A549 (cell line): ENCODE data around the gene SERPINE2. TPM values are rescaled to one million over a fixed set of nuclear protein-coding genes. Genes with fewer than 3 reads are reported as not detected.

ENCODE experiments used
- ATAC-seq, 2 experiments: fragments of 200-7000 bp in 1 of 2; fragments of >200 bp in 1 of 2; cut with Nextera tagmentation in 1 of 2; cut with Tn5 transposase in 1 of 2; 3 replicates each; pipeline versions ENCODE4 v1.8.0 to v1.9.1; 2018 to 2020; ENCODE audit warnings: mild to moderate bottlenecking in 1 of 2, moderate library complexity in 1 of 2
- CTCF ChIA-PET: fragments of 300-600 bp; sonication (Branson Sonifier 250); formaldehyde crosslinking; extraction: SDS; loops from one replicate; lab custom pipeline; 2021; ENCODE audit warnings: antibody characterized with exemption, inconsistent platforms; lab: Yijun Ruan, JAX
- POLR2A ChIA-PET: fragments of 350-600 bp; formaldehyde crosslinking; extraction: SDS; loops from one replicate; lab custom pipeline; 2021; ENCODE audit warnings: antibody characterized with exemption, inconsistent platforms; lab: Yijun Ruan, JAX
- DNase-seq, 2 experiments: peaks; one replicate each; pipeline versions ENCODE4 v3.0.0 to v3.0.0-alpha.2; 2011 to 2016; ENCODE audit warnings: low read depth in 1 of 2, low spot score in 1 of 2
- FAIRE-seq: peaks from 2 replicates; lab custom pipeline; 2011; peaks lifted over from hg19 to GRCh38; lab: Jason Lieb, UNC
- H3K27ac ChIP-seq, 2 experiments: fragments of >200 bp; sonication (Bioruptor Twin); formaldehyde crosslinking; 3 replicates each; pipeline ENCODE4 v1.5.1; 2016 to 2017
- H3K4me1 ChIP-seq: fragments of >200 bp; sonication (Bioruptor Twin); formaldehyde crosslinking; 3 replicates; pipeline ENCODE4 v1.6.1; 2016
- H3K4me2 ChIP-seq: fragments of >200 bp; sonication (Bioruptor Twin); formaldehyde crosslinking; 3 replicates; pipeline ENCODE4 v1.6.1; 2016
- H3K4me3 ChIP-seq: fragments of >200 bp; sonication (Bioruptor Twin); formaldehyde crosslinking; 3 replicates; pipeline ENCODE4 v1.5.1; 2016
- H3K9me3 ChIP-seq: fragments of >200 bp; sonication (Bioruptor Twin); formaldehyde crosslinking; 3 replicates; pipeline ENCODE4 v1.6.1; 2016
- BCL3 ChIP-seq: fragments of >200 bp; sonication (Bioruptor Twin); formaldehyde crosslinking; IDR thresholded peaks from 3 replicates; pipeline ENCODE4 v1.6.1; 2016
- BHLHE40 ChIP-seq: IDR thresholded peaks from 2 replicates; pipeline ENCODE4 v1.6.1; 2012; ENCODE audit warnings: low read depth, low read length, inconsistent platforms
- CBX8 ChIP-seq: fragments of 200-600 bp; sonication (generic); IDR thresholded peaks from 2 replicates; pipeline ENCODE4 v1.6.1; 2016
- CEBPB ChIP-seq, 2 experiments: fragments of >200 bp in 1 of 2; sonication (Bioruptor Twin) in 1 of 2; formaldehyde crosslinking in 1 of 2; IDR thresholded peaks; 2 replicates each; pipeline ENCODE4 v1.6.1; 2012 to 2016
- CHD2 ChIP-seq: fragments of 150-350 bp; IDR thresholded peaks from 2 replicates; pipeline ENCODE4 v1.6.1; 2014; ENCODE audit warnings: low read length; ENCODE audit not compliant: partially characterized antibody
- CHD4 ChIP-seq: fragments of 200-600 bp; sonication (generic); IDR thresholded peaks from 2 replicates; pipeline ENCODE4 v1.6.1; 2016; ENCODE audit warnings: antibody characterized with exemption, mild to moderate bottlenecking, borderline replicate concordance
- EHF ChIP-seq: fragments of 250-450 bp; sonication (Bioruptor Pico); IDR thresholded peaks from 2 replicates; pipeline ENCODE4 v1.5.0; 2020; ENCODE audit warnings: mild to moderate bottlenecking
- EHMT2 ChIP-seq: fragments of 200-600 bp; sonication (generic); IDR thresholded peaks from 2 replicates; pipeline ENCODE4 v1.6.1; 2016; ENCODE audit warnings: antibody characterized with exemption, low read depth, mild to moderate bottlenecking, moderate library complexity
- ESRRA ChIP-seq: fragments of 150-350 bp; IDR thresholded peaks from 2 replicates; pipeline ENCODE4 v1.6.1; 2014; ENCODE audit warnings: mild to moderate bottlenecking, low read length, borderline replicate concordance
- FOSB ChIP-seq: fragments of 250-450 bp; sonication (Bioruptor Pico); IDR thresholded peaks from 2 replicates; pipeline ENCODE4 v1.5.0; 2020; ENCODE audit warnings: mild to moderate bottlenecking, moderate library complexity
- GATA3 ChIP-seq: IDR thresholded peaks from 2 replicates; pipeline ENCODE4 v1.6.1; 2012; ENCODE audit warnings: borderline replicate concordance
- HDAC2 ChIP-seq: fragments of 200-600 bp; sonication (generic); IDR thresholded peaks from 2 replicates; pipeline ENCODE4 v1.6.1; 2016
- HOXA7 ChIP-seq: fragments of 250-450 bp; sonication (Bioruptor Pico); IDR thresholded peaks from 2 replicates; pipeline ENCODE4 v1.5.0; 2020; ENCODE audit warnings: mild to moderate bottlenecking, moderate library complexity
- HOXB13 ChIP-seq: fragments of 250-450 bp; sonication (Bioruptor Pico); IDR thresholded peaks from 2 replicates; pipeline ENCODE4 v1.5.0; 2020; ENCODE audit warnings: low read depth, mild to moderate bottlenecking, moderate library complexity
- HOXB5 ChIP-seq: fragments of 250-450 bp; sonication (Bioruptor Pico); IDR thresholded peaks from 2 replicates; pipeline ENCODE4 v1.5.0; 2020; ENCODE audit warnings: mild to moderate bottlenecking, moderate library complexity
- JUN ChIP-seq, 2 experiments: fragments of >200 bp; sonication (Bioruptor Twin); formaldehyde crosslinking; IDR thresholded peaks; 2 replicates in 1 of 2; 3 replicates in 1 of 2; pipeline ENCODE4 v1.6.1; 2016 to 2017
- JUNB ChIP-seq: fragments of >200 bp; sonication (Bioruptor Twin); formaldehyde crosslinking; IDR thresholded peaks from 2 replicates; pipeline ENCODE4 v1.6.1; 2016
- NR3C1 ChIP-seq: fragments of >200 bp; sonication (Bioruptor Twin); formaldehyde crosslinking; IDR thresholded peaks from 3 replicates; pipeline ENCODE4 v1.6.1; 2017
- PHF8 ChIP-seq: fragments of 200-600 bp; sonication (generic); IDR thresholded peaks from 2 replicates; pipeline ENCODE4 v1.6.1; 2016; ENCODE audit warnings: low read depth, mild to moderate bottlenecking, antibody characterized with exemption, moderate library complexity, borderline replicate concordance
- RARB ChIP-seq: fragments of 250-450 bp; sonication (Bioruptor Pico); IDR thresholded peaks from 2 replicates; pipeline ENCODE4 v1.8.0; 2021; ENCODE audit warnings: mild to moderate bottlenecking, moderate library complexity
- RFX5 ChIP-seq: fragments of 450-650 bp; IDR thresholded peaks from 2 replicates; pipeline ENCODE4 v1.7.1; 2014; ENCODE audit warnings: antibody characterized with exemption, mild to moderate bottlenecking, moderate library complexity
- SMC3 ChIP-seq: fragments of >200 bp; sonication (Bioruptor Twin); formaldehyde crosslinking; IDR thresholded peaks from 3 replicates; pipeline ENCODE4 v1.6.1; 2018; ENCODE audit warnings: inconsistent platforms
- TFCP2L1 ChIP-seq: fragments of 250-450 bp; sonication (Bioruptor Pico); IDR thresholded peaks from 2 replicates; pipeline ENCODE4 v1.5.0; 2021; ENCODE audit warnings: mild to moderate bottlenecking
- ZC3H11A ChIP-seq: fragments of 450-650 bp; IDR thresholded peaks from 2 replicates; pipeline ENCODE4 v1.6.1; 2014; ENCODE audit warnings: antibody characterized with exemption, mild to moderate bottlenecking
- ZNF302 ChIP-seq: fragments of 250-450 bp; sonication (Bioruptor Pico); IDR thresholded peaks from 2 replicates; pipeline ENCODE4 v1.9.0; 2021; ENCODE audit warnings: inconsistent platforms, mild to moderate bottlenecking, moderate library complexity
- ZSCAN20 ChIP-seq: fragments of 250-450 bp; sonication (Bioruptor Pico); IDR thresholded peaks from 2 replicates; pipeline ENCODE4 v1.8.0; 2022; ENCODE audit warnings: mild to moderate bottlenecking, moderate library complexity
- WGBS: methylation state at CpG from one replicate; pipeline ENCODE4 v1.1.6; 2017; ENCODE audit errors: missing lambda C conversion rate; 5-methylcytosine and 5-hydroxymethylcytosine counted together
- polyA plus RNA-seq, 4 experiments: library from polyadenylated mRNA; depleted of rRNA in 3 of 4; stranded (reverse); fragments of >200 nt; fragmentation: RNase III in 1 of 4; extraction: RNeasy Plus Mini Kit Qiagen cat#74134 plus additional on column Dnase treatment in 1 of 4; gene quantifications; 2 replicates in 3 of 4; 3 replicates in 1 of 4; pipeline ENCODE4 v1.2.3, GENCODE V29; 2011 to 2017
- TF ChIP-seq, protein P1 (sequence below): fragments of 450-650 bp; IDR thresholded peaks from 2 replicates; pipeline ENCODE4 v1.6.1; 2014; ENCODE audit warnings: antibody characterized with exemption
- TF ChIP-seq, protein P2 (sequence below): IDR thresholded peaks from 2 replicates; pipeline ENCODE4 v1.6.1; 2012
- TF ChIP-seq, protein P3 (sequence below): IDR thresholded peaks from 2 replicates; pipeline ENCODE4 v1.6.1; 2012; ENCODE audit warnings: low read depth, borderline replicate concordance

Gene SERPINE2
- polyA plus RNA-seq, 2 of the 4 experiments (the other 2 are of a cell fraction): 58.6 to 88.2 TPM

DNA sequence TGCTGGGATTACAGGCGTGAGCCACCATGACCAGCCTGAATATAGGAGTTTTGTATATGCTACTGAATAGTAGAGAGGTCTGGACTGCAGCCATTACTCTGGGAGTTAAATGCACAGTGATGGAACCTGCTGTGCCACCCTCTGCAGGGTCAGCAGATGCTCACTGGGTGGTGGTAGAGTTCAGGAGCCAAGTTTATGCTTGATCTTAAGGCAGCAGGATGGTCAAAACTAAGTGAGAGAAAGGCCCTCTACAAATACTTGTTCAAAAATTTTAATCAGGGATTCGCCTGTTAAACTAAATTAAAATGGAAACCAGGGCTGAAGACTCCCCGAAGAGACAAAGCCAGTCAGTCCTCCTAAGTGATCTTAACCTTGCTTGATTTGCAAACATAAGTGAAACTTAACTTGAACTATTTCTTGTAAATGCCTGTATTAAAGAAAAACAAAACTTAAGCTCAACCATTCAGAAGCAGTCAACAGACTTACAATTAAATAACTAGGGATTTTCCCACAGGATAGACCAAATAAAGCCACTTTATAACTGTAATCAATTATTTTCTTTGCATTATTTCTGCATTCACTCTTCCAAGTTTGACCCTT, 89.7 kb downstream of the SERPINE2 start:
- no peak for FAIRE-seq
- Histone ChIP-seq H3K4me1 (no peaks in the 10 kb centered on the region), H3K4me3 (no peak overlapping the region), H3K4me2 (no peak overlapping the region), H3K9me3 (no peaks in the 10 kb centered on the region), H3K27ac (no peak overlapping the region)
- ChIA-PET POLR2A (no interaction called here), CTCF (interaction anchor here (1.3 kb wide), 1 partner anchor 21 kb away, joined by 5 read pairs; no protein-coding TSS in a partner anchor)
- ATAC-seq: no peak
- peak in 1 of 2 experiments; percentile 28 for DNase-seq
- TF ChIP-seq HOXB5 (CRISPR knock-in tag): no peak
- no peak for TF ChIP-seq RFX5
- TF ChIP-seq JUNB: no peak
- TF ChIP-seq, protein P1, sequence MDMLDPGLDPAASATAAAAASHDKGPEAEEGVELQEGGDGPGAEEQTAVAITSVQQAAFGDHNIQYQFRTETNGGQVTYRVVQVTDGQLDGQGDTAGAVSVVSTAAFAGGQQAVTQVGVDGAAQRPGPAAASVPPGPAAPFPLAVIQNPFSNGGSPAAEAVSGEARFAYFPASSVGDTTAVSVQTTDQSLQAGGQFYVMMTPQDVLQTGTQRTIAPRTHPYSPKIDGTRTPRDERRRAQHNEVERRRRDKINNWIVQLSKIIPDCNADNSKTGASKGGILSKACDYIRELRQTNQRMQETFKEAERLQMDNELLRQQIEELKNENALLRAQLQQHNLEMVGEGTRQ: no peak
- TF ChIP-seq EHMT2: no peak
- no peak for TF ChIP-seq CHD4
- no peak for TF ChIP-seq FOSB (CRISPR knock-in tag)
- TF ChIP-seq CBX8: no peak
- no peak for TF ChIP-seq SMC3
- no peak for TF ChIP-seq BCL3
- no peak for TF ChIP-seq EHF
- TF ChIP-seq ZSCAN20 (CRISPR knock-in tag): no peak
- TF ChIP-seq JUN (IDR thresholded peaks at IDR 0.05): no peak
- no peak for TF ChIP-seq BHLHE40
- no peak for TF ChIP-seq ESRRA
- TF ChIP-seq TFCP2L1: no peak
- 60% methylated on average over 3 of the region's 3 CpGs for WGBS

- TF ChIP-seq, protein P2, sequence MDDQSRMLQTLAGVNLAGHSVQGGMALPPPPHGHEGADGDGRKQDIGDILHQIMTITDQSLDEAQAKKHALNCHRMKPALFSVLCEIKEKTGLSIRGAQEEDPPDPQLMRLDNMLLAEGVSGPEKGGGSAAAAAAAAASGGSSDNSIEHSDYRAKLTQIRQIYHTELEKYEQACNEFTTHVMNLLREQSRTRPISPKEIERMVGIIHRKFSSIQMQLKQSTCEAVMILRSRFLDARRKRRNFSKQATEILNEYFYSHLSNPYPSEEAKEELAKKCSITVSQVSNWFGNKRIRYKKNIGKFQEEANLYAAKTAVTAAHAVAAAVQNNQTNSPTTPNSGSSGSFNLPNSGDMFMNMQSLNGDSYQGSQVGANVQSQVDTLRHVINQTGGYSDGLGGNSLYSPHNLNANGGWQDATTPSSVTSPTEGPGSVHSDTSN: no peak
- TF ChIP-seq CEBPB (IDR thresholded peaks at IDR 0.05) (no peak), NR3C1 (no peak)
- TF ChIP-seq, protein P1: no peak
- FAIRE-seq (no peak), DNase-seq (peak in 1 of 2 experiments; percentile 29), ATAC-seq (no peak)
- H3K4me3 ChIP-seq: no peak overlapping the region
- POLR2A ChIA-PET: no interaction called here
- no peaks in the 10 kb centered on the region for H3K9me3 ChIP-seq
- H3K27ac ChIP-seq: peak overlapping the region in 1 of 2 experiments; percentile 42; a peak in 2 of 6 replicates
- H3K4me1 ChIP-seq: peaks cover 9% of the 10 kb centered on the region; the same call in 2 of the 3 replicates
- no peak overlapping the region for H3K4me2 ChIP-seq
- CTCF ChIA-PET: interaction anchor here (0.6 kb wide), 1 partner anchor 1393 kb away, joined by 3 read pairs; no protein-coding TSS in a partner anchor
- WGBS: 45% methylated on average over 5 of the region's 5 CpGs
Measured at GRCh38 chr2:223947711-223948205, 91.3 kb downstream of the SERPINE2 start.

DNA sequence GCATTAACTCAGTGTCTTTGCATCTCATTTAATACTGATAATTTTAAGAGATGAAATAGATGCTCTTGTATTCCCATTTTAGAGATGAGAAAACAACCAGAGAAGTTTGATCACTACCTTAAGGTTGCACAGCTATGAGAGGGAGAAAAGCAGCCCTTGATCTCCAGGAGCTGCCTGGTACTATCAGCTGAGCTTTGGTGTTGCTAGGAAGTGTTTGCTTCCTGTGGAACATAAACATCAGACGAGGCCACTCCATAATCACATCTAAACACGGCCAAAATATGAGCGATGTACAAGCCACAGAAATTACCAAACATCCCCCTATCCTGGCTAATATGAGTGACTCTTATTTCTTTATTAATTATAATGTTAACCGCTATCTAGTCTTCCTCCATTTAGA, 93.3 kb downstream of the SERPINE2 start:
- no peak overlapping the region; a peak in 1 of 6 replicates for H3K27ac ChIP-seq
- 90% methylated on average over 4 of the region's 4 CpGs for WGBS
- no peak for DNase-seq
- ChIA-PET POLR2A (interaction anchor here (0.6 to 0.9 kb wide), 4 partner anchors 9 to 84 kb away, joined by 3 to 5 read pairs (median 3); no protein-coding TSS in a partner anchor), CTCF (interaction anchor here (0.6 kb wide), 1 partner anchor 100 kb away, joined by 6 read pairs; no protein-coding TSS in a partner anchor)
- H3K4me1 ChIP-seq: peaks cover 23% of the 10 kb centered on the region
- no peak for ATAC-seq
- H3K9me3 ChIP-seq: no peaks in the 10 kb centered on the region
- peak overlapping the region; percentile 64 for H3K4me2 ChIP-seq
- no peak for FAIRE-seq
- no peak overlapping the region; the same call in 2 of the 3 replicates for H3K4me3 ChIP-seq
- TF ChIP-seq TFCP2L1 (no peak), FOSB (CRISPR knock-in tag) (no peak), HOXA7 (no peak), HOXB13 (CRISPR knock-in tag) (no peak), CHD2 (no peak), ZC3H11A (no peak), EHMT2 (no peak), GATA3 (no peak), RARB (CRISPR knock-in tag) (no peak), ZNF302 (no peak), CEBPB (IDR thresholded peaks at IDR 0.05) (no peak), ESRRA (no peak), RFX5 (no peak), HDAC2 (no peak), PHF8 (no peak)
- TF ChIP-seq, protein P3, sequence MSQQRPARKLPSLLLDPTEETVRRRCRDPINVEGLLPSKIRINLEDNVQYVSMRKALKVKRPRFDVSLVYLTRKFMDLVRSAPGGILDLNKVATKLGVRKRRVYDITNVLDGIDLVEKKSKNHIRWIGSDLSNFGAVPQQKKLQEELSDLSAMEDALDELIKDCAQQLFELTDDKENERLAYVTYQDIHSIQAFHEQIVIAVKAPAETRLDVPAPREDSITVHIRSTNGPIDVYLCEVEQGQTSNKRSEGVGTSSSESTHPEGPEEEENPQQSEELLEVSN: no peak
- TF ChIP-seq, protein P2: no peak
